ENCODE data around the gene DMRTA1. TPM values are rescaled to one million over a fixed set of nuclear protein-coding genes. Genes with fewer than 3 reads are reported as not detected.
"Not testable (repeated sequence)": the region's sequence is repeated elsewhere in the genome, so short reads cannot be mapped to it uniquely, and the experiment has no call there.

DMRTA1 gene
- total and polyA plus RNA-seq, 2 experiments from 2014 or later = 4.1 to 8.8 TPM

DNA sequence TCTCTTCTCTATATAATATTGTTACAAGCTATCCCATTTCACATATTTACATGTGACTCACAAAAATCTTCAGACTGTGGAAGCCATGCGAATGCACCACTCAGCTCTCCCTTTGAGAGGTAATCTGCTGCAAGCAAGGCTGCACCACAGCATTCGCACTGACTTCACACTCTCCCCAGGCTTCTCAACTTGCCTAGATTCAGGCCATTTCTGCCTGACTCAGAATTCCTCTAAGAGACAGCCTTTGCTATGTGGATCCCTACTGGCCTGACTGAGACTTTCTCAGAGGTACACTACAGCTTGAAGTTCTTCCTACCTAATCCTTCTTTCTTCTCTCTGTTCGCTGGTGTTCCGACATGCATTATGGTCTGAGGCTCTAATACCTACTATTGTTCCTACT lies 21.1 kb upstream of the DMRTA1 start:
- Histone ChIP-seq H3K27me3 (ENCODE audit: insufficient read depth) (no peaks in the 10 kb centered on the region), H3K4me1 (ENCODE audit: insufficient read depth) (peaks cover 11% of the 10 kb centered on the region), H2AFZ (peak overlapping the region; percentile 61; the same call in 1 of the 2 replicates), H3F3A (replicated peaks; ENCODE audit: low read depth) (no peaks in the 10 kb centered on the region), H3K36me3 (ENCODE audit: insufficient read depth) (no peaks in the 10 kb centered on the region), H3K9me2 (ENCODE audit: insufficient read depth) (no peaks in the 10 kb centered on the region), H4K20me1 (replicated peaks; ENCODE audit: insufficient read depth) (no peaks in the 10 kb centered on the region), H3K79me2 (replicated peaks; ENCODE audit: insufficient read depth) (no peaks in the 10 kb centered on the region), H3K4me3 (no peak overlapping the region), H3K27ac (ENCODE audit: low read depth) (no peak overlapping the region), H3K4me2 (no peak overlapping the region)
- DNase-seq (ENCODE audit: low spot score) = peak; percentile 27
- Mint-ChIP-seq H3K36me3 (ENCODE audit: low read depth) (no peaks in the 10 kb centered on the region), H3K4me3 (no peak overlapping the region), H3K4me1 (peaks cover 20% of the 10 kb centered on the region; the same call in 2 of the 3 replicates), H3K9me3 (no peaks in the 10 kb centered on the region), H3K27me3 (ENCODE audit: insufficient read depth, low read depth, poor library complexity) (no peaks in the 10 kb centered on the region), H3K27ac (peak overlapping the region; percentile 6)
- peak; percentile 90 for ATAC-seq
- TF ChIP-seq ZNF331 (CRISPR knock-in tag; IDR thresholded peaks at IDR 0.05; ENCODE audit: low read depth) = no peak
- no peak for TF ChIP-seq EZH2phosphoT487 (IDR thresholded peaks at IDR 0.05; ENCODE audit: unreplicated experiment)
- no peak for TF ChIP-seq ZNF114 (CRISPR knock-in tag; IDR thresholded peaks at IDR 0.05)
- TF ChIP-seq, protein P1, sequence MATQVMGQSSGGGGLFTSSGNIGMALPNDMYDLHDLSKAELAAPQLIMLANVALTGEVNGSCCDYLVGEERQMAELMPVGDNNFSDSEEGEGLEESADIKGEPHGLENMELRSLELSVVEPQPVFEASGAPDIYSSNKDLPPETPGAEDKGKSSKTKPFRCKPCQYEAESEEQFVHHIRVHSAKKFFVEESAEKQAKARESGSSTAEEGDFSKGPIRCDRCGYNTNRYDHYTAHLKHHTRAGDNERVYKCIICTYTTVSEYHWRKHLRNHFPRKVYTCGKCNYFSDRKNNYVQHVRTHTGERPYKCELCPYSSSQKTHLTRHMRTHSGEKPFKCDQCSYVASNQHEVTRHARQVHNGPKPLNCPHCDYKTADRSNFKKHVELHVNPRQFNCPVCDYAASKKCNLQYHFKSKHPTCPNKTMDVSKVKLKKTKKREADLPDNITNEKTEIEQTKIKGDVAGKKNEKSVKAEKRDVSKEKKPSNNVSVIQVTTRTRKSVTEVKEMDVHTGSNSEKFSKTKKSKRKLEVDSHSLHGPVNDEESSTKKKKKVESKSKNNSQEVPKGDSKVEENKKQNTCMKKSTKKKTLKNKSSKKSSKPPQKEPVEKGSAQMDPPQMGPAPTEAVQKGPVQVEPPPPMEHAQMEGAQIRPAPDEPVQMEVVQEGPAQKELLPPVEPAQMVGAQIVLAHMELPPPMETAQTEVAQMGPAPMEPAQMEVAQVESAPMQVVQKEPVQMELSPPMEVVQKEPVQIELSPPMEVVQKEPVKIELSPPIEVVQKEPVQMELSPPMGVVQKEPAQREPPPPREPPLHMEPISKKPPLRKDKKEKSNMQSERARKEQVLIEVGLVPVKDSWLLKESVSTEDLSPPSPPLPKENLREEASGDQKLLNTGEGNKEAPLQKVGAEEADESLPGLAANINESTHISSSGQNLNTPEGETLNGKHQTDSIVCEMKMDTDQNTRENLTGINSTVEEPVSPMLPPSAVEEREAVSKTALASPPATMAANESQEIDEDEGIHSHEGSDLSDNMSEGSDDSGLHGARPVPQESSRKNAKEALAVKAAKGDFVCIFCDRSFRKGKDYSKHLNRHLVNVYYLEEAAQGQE (IDR thresholded peaks at IDR 0.05; ENCODE audit: unreplicated experiment) = no peak
- no peak for TF ChIP-seq EZH2 (IDR thresholded peaks at IDR 0.05; ENCODE audit: low read depth, unreplicated experiment)

DNA sequence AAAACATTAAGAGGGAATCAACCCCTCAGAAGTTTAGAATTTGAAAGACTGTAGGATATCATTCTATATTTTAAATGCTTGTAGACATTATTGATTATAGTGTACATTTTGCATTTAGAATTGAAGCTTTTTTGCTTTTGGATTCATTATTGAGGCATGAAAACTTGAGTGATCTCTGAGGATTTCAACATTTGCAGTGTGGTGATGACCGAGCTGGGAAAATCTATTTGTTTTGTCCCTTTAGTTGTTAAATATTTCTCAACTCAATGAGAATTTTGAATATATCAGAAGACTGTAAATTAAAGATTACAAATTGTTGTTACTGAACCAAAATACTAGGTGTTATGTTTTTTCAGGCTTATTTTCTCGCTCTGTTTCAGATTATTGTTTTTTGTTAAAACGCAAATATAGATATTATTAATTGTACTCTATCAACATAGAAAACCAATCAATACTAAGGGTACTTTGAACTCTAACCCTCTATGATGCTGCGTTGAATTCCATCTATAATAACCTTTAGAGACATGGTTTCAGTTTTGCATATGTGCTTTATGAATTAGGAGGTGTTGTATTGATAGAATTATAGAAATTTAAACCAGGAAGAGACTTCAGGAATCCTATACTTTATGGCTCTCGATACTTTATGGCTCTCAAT lies 19.3 kb upstream of the DMRTA1 start:
- Mint-ChIP-seq H3K4me3 (no peak overlapping the region), H3K9me3 (no peaks in the 10 kb centered on the region), H3K27ac (no peak overlapping the region), H3K27me3 (ENCODE audit: insufficient read depth, low read depth, poor library complexity) (no peaks in the 10 kb centered on the region), H3K36me3 (ENCODE audit: low read depth) (no peaks in the 10 kb centered on the region), H3K4me1 (peaks cover 26% of the 10 kb centered on the region; the same call in 2 of the 3 replicates)
- ATAC-seq (no peak), DNase-seq (ENCODE audit: low spot score) (no peak)
- Histone ChIP-seq H3K36me3 (ENCODE audit: insufficient read depth) (no peaks in the 10 kb centered on the region), H3F3A (replicated peaks; ENCODE audit: low read depth) (no peaks in the 10 kb centered on the region), H3K4me1 (ENCODE audit: insufficient read depth) (peaks cover 25% of the 10 kb centered on the region), H3K79me2 (replicated peaks; ENCODE audit: insufficient read depth) (no peaks in the 10 kb centered on the region), H3K4me3 (no peak overlapping the region), H3K27ac (ENCODE audit: low read depth) (no peak overlapping the region), H3K9me2 (ENCODE audit: insufficient read depth) (no peaks in the 10 kb centered on the region), H4K20me1 (replicated peaks; ENCODE audit: insufficient read depth) (no peaks in the 10 kb centered on the region), H2AFZ (no peak overlapping the region), H3K27me3 (ENCODE audit: insufficient read depth) (no peaks in the 10 kb centered on the region), H3K4me2 (no peak overlapping the region)
- no peak for TF ChIP-seq STAT1 (IDR thresholded peaks at IDR 0.05; ENCODE audit: unreplicated experiment)

DNA sequence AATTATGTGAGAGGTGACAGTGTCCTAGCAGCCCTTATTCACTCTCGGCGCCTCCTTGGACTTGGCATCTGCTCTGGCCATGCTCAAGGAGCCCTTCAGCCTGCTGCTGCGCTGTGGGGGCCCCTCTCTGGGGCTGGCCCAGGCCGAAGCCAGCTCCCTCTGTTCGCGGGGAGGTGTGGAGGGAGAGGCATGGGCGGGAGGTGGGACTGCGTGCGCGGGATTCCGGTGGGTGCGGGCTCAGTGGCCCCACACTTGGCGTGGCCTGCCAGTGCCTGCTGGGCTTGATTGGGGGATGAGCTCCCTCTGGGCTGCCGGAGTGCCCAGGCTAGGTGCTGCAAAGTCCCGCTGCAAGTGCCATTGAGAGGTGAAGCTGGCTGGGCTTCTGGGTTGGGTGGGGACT lies 12.9 kb upstream of the DMRTA1 start:
- no peak overlapping the region for H2AFZ ChIP-seq
- Mint-ChIP-seq H3K9me3 (peaks cover 3% of the 10 kb centered on the region; the same call in 1 of the 3 replicates), H3K27ac (no peak overlapping the region), H3K27me3 (ENCODE audit: insufficient read depth, low read depth, poor library complexity) (peaks cover 2% of the 10 kb centered on the region), H3K36me3 (ENCODE audit: low read depth) (no peaks in the 10 kb centered on the region; the same call in 2 of the 3 replicates), H3K4me3 (no peak overlapping the region), H3K4me1 (peaks cover 19% of the 10 kb centered on the region; the same call in 2 of the 3 replicates)
- no peak overlapping the region for H3K27ac ChIP-seq (ENCODE audit: low read depth)
- no peak for TF ChIP-seq EZH2phosphoT487 (IDR thresholded peaks at IDR 0.05; ENCODE audit: unreplicated experiment)
- TF ChIP-seq ZNF331 (CRISPR knock-in tag; IDR thresholded peaks at IDR 0.05; ENCODE audit: low read depth) = no peak
- no peak for TF ChIP-seq NANOG (IDR thresholded peaks at IDR 0.05; ENCODE audit: borderline replicate concordance)
- no peaks in the 10 kb centered on the region for H4K20me1 ChIP-seq (replicated peaks; ENCODE audit: insufficient read depth)
- no peak overlapping the region for H3K4me3 ChIP-seq
- ATAC-seq (no peak), DNase-seq (ENCODE audit: low spot score) (no peak)
- H3F3A ChIP-seq (replicated peaks; ENCODE audit: low read depth) = no peaks in the 10 kb centered on the region
- H3K79me2 ChIP-seq (replicated peaks; ENCODE audit: insufficient read depth) = no peaks in the 10 kb centered on the region
- no peak overlapping the region for H3K4me2 ChIP-seq
- no peaks in the 10 kb centered on the region for H3K27me3 ChIP-seq (ENCODE audit: insufficient read depth)
- H3K9me2 ChIP-seq (ENCODE audit: insufficient read depth) = no peaks in the 10 kb centered on the region
- H3K4me1 ChIP-seq (ENCODE audit: insufficient read depth) = peaks cover 26% of the 10 kb centered on the region
- H3K36me3 ChIP-seq (ENCODE audit: insufficient read depth) = no peaks in the 10 kb centered on the region

DNA sequence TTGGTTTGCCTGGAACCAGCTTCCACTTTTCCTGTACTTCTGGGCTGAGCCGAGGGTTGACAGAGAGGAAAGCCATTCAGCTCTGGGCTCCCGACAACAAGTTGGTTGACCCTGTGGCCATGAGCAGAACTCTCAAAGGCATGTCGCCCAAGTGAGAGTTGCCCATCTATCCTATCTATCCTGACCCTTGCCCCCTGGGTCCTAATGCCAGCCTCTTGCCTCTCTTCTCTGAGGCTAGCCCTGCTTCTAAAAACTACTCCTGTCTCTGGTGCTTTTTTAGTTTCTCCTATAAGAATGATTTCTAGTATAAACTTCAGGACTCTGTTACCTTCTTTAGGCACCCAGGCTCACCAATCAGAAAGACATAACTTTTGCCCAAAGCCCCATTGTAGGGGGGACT lies 11.4 kb upstream of the DMRTA1 start:
- ATAC-seq; H3K27me3 ChIP-seq (ENCODE audit: insufficient read depth); H3K27ac ChIP-seq (ENCODE audit: low read depth): not testable (repeated sequence)

More for the DNA sequence above, 11.4 kb upstream of the DMRTA1 start:
- H3K36me3 Mint-ChIP-seq (ENCODE audit: low read depth); H3K36me3 ChIP-seq (ENCODE audit: insufficient read depth); H3K4me3 ChIP-seq; H3K79me2 ChIP-seq (replicated peaks; ENCODE audit: insufficient read depth); H3K27me3 Mint-ChIP-seq (ENCODE audit: insufficient read depth, low read depth, poor library complexity); H3K4me2 ChIP-seq; H4K20me1 ChIP-seq (replicated peaks; ENCODE audit: insufficient read depth); H3K27ac Mint-ChIP-seq; H3K4me1 Mint-ChIP-seq; H3K4me3 Mint-ChIP-seq; H3K9me2 ChIP-seq (ENCODE audit: insufficient read depth); H3K9me3 Mint-ChIP-seq; H3F3A ChIP-seq (replicated peaks; ENCODE audit: low read depth); H2AFZ ChIP-seq; DNase-seq (ENCODE audit: low spot score): not testable (repeated sequence)
- peaks cover 15% of the 10 kb centered on the region for H3K4me1 ChIP-seq (ENCODE audit: insufficient read depth)
